NCI-H1930 (cell line): ENCODE measurements around the gene C4orf50.

Experiments
- DNase-seq, 2 experiments: peaks; one replicate each; lab custom pipeline; 2025; lab: John Stamatoyannopoulos, UW

C4orf50 gene

GRCh38 chr4:6043843-6044242, 25.6 kb upstream of the C4orf50 start:
- DNase-seq = no peak

- DNase-seq = no peak
Observed at GRCh38 chr4:6043188-6043587, 25.0 kb upstream of the C4orf50 start.

- no peak for DNase-seq
Observed at GRCh38 chr4:6042293-6043063, 24.2 kb upstream of the C4orf50 start.

GRCh38 chr4:6041800-6042199, 23.6 kb upstream of the C4orf50 start:
- no peak for DNase-seq

GRCh38 chr4:6038711-6039110, 20.5 kb upstream of the C4orf50 start:
- DNase-seq = no peak

- no peak for DNase-seq
Observed at GRCh38 chr4:6035786-6036185, 17.6 kb upstream of the C4orf50 start.

- no peak for DNase-seq
Observed at GRCh38 chr4:6033381-6033780, 15.2 kb upstream of the C4orf50 start.

GRCh38 chr4:6032249-6033244, 14.3 kb upstream of the C4orf50 start:
- no peak for DNase-seq

GRCh38 chr4:6031846-6032245, 13.6 kb upstream of the C4orf50 start:
- DNase-seq = no peak

GRCh38 chr4:6030679-6031078, 12.4 kb upstream of the C4orf50 start:
- DNase-seq = no peak

GRCh38 chr4:6029254-6029653, 11.0 kb upstream of the C4orf50 start:
- no peak for DNase-seq

- no peak for DNase-seq
Observed at GRCh38 chr4:6028168-6028567, 9.9 kb upstream of the C4orf50 start.

GRCh38 chr4:6027392-6027791, 9.2 kb upstream of the C4orf50 start:
- DNase-seq = no peak

- DNase-seq = no peak
Observed at GRCh38 chr4:6024313-6024960, 6.2 kb upstream of the C4orf50 start.

GRCh38 chr4:6023731-6024130, 5.5 kb upstream of the C4orf50 start:
- DNase-seq = no peak

GRCh38 chr4:6022607-6023288, 4.5 kb upstream of the C4orf50 start:
- no peak for DNase-seq

GRCh38 chr4:6021831-6022606, 3.8 kb upstream of the C4orf50 start:
- DNase-seq = no peak

- no peak for DNase-seq
Observed at GRCh38 chr4:6020613-6021012, 2.4 kb upstream of the C4orf50 start.

- peak; percentile 48 to 59 for DNase-seq
Observed at GRCh38 chr4:6019316-6020263, 1.4 kb upstream of the C4orf50 start.

GRCh38 chr4:6017800-6018199, 431 bp downstream of the C4orf50 start:
- no peak for DNase-seq
